ENCODE results near the gene CUTA.

Gene CUTA

DNA sequence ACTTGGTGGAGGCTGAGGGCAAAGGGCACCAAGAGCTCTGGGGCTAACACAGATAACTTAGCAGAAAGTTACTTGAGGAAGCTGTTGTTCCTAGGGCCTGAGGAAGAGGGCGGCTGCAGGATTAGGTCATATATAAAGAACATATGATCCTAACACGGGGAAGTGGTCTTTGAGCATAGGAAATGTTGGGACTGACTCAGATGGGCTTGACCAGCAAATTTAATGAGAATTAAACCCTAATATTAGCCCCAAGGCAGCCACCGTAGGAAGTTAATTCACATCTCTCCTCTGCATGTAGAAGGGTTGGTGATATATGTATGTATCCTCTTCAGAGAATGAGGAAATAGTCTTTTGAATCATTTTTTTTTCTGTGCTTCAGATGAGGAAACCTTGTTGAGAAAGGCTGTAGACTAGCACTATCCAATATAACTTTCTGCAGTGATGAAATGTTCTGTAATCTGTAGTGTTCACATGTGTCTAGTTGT, 27.3 kb upstream of the CUTA start:
- FAIRE-seq: no peak
- DNase-seq (ENCODE audit: insufficient read length, low spot score): no peak

DNA sequence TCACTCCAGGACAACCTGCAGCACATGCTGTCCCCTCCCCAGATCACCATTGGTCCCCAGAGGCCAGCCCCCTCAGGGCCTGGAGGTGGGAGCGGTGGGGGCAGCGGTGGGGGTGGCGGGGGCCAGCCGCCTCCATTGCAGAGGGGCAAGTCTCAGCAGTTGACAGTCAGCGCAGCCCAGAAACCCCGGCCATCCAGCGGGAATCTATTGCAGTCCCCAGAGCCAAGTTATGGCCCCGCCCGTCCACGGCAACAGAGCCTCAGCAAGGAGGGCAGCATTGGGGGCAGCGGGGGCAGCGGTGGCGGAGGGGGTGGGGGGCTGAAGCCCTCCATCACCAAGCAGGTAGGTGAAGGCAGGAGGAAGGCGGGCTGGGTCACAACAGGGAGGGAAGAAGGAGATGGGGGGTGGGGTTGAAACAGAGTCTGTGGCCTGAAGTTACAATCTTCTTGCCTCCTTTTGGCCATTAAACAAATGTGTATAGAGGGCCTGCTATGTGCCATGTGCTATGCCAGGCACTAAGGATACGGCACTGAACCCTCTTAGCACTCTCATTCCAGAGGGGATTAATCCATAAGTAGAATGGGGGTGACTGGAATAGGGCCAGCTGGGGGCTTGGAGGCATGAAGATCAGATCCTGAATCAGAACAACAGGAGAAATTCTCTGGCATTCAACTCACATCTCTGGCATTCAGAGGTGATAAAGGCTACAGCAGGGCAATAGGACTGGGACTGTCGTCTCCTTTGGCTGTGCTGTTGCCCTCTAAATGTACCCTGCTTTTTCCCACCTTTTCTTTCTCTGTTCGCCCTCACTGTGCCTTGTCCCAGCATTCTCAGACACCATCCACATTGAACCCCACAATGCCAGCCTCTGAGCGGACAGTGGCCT, 26.0 kb upstream of the CUTA start:
- no peak for TF ChIP-seq CTCF (IDR thresholded peaks at IDR 0.05; ENCODE audit: insufficient read depth, missing control alignments)
- DNase-seq (ENCODE audit: insufficient read length, low spot score) (no peak), FAIRE-seq (no peak)

More for the DNA sequence above, 27.3 kb upstream of the CUTA start:
- TF ChIP-seq CTCF (IDR thresholded peaks at IDR 0.05; ENCODE audit: insufficient read depth, missing control alignments): no peak

- FAIRE-seq (no peak), DNase-seq (ENCODE audit: insufficient read length, low spot score) (no peak)
- TF ChIP-seq CTCF (IDR thresholded peaks at IDR 0.05; ENCODE audit: insufficient read depth, missing control alignments): no peak
Observed at GRCh38 chr6:33443025-33443424, 25.1 kb upstream of the CUTA start.

GRCh38 chr6:33442283-33442682, 24.4 kb upstream of the CUTA start:
- no peak for FAIRE-seq
- DNase-seq (ENCODE audit: insufficient read length, low spot score): no peak

DNA sequence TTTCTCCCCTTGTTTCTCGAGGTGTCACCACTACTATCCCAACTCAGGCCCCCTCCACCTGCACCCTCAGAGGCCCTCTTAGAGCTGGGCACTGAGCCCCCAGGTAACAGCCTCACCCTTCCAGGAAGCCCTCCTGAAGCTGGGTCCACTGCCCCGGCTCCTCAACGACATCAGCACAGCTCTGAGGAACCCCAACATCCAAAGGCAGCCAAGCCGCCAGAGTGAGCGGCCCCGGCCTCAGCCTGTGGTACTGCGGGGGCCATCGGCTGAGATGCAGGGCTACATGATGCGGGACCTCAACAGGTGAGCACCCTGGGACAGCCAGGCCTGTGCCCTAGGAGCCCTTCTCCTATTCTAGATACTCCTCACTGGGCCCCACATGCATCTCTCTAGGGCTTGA, 23.6 kb upstream of the CUTA start:
- TF ChIP-seq CTCF (IDR thresholded peaks at IDR 0.05; ENCODE audit: insufficient read depth, missing control alignments): no peak
- FAIRE-seq (no peak), DNase-seq (ENCODE audit: insufficient read length, low spot score) (no peak)

More at GRCh38 chr6:33442283-33442682, 24.4 kb upstream of the CUTA start:
- TF ChIP-seq CTCF (IDR thresholded peaks at IDR 0.05; ENCODE audit: insufficient read depth, missing control alignments): no peak

DNA sequence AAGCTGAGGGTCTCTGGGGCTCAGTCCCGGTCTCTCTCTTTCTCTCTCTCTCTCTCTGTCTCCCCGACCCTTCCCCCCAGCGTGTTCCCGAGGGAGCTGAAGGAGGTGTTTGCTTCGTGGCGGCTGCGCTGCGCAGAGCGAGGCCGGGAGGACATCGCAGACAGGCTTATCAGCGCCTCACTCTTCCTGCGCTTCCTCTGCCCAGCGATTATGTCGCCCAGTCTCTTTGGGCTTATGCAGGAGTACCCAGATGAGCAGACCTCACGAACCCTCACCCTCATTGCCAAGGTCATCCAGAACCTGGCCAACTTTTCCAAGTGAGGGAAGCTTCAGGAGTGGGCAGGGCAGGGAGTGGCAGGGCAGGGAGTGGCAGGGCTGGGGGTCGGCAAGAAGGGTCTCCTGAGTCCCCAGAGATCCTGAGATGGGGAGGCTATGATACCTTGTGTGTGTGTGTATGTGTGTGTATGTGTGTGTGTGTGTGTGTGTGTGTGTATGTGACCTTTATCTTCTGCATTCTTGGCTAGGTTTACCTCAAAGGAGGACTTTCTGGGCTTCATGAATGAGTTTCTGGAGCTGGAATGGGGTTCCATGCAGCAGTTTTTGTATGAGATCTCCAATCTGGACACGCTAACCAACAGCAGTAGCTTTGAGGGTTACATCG, 22.9 kb upstream of the CUTA start:
- no peak for TF ChIP-seq CTCF (IDR thresholded peaks at IDR 0.05; ENCODE audit: insufficient read depth, missing control alignments)
- FAIRE-seq (no peak), DNase-seq (ENCODE audit: insufficient read length, low spot score) (no peak)

Data from D721Med (cell line).